ENCODE data around the gene AP2A1. TPM values are rescaled to one million over a fixed set of nuclear protein-coding genes. Genes with fewer than 3 reads are reported as not detected.

The AP2A1 gene
- total and polyA plus RNA-seq, 9 of the 15 experiments (the other 6 are each of a cell fraction or from before 2014, with no cell fraction given), result 0.55 to 150 (median 31.9) TPM

- ChIA-PET POLR2A (interaction anchor here (1.2 kb wide), 1 partner anchor 19 kb away, joined by 4 read pairs; no protein-coding TSS in a partner anchor), CTCF (ENCODE audit: low intra/inter-chr PET ratio) (no interaction called here)
- intact Hi-C loops (cut with micrococcal nuclease) (loop anchor here (2.0 kb wide), 1 partner anchor 27 kb away; the partner anchor contains the start of gene MED25), in situ Hi-C loops (cut with MboI) (no loop called here)
- 52% methylated on average over 3 of the region's 3 CpGs for WGBS (ENCODE audit: insufficient coverage, low coverage, missing lambda C conversion rate)
- no peak for FAIRE-seq
- H3K9me3 ChIP-seq (replicated peaks; ENCODE audit: control insufficient read depth, insufficient read depth, low read depth, low read length), result 0 out of 2 replicates have a peak, but pooled peaks cover 6% of the 10 kb centered on the region
- peaks cover 28 to 31% of the 10 kb centered on the region in 2 experiments for H3K4me1 ChIP-seq (replicated peaks in 1 of 2; ENCODE audit: control insufficient read depth in 2 of 2, insufficient read depth in 2 of 2, low read length in 2 of 2)
- no peak overlapping the region for H3K4me2 ChIP-seq (ENCODE audit: insufficient read depth, low read length)
- no peak overlapping the region for H2AFZ ChIP-seq (ENCODE audit: low read depth, low read length)
- H4K20me1 ChIP-seq (replicated peaks; ENCODE audit: control insufficient read depth, insufficient read depth, low read length), result no peaks in the 10 kb centered on the region
- ATAC-seq, result no peak
- H3K9me1 ChIP-seq (ENCODE audit: control insufficient read depth, insufficient read depth, low read length), result peaks cover 3% of the 10 kb centered on the region
- H3K36me3 ChIP-seq (ENCODE audit: control insufficient read depth, insufficient read depth, low read length), result peaks cover 9% of the 10 kb centered on the region; the same call in 2 of the 3 replicates
- H3K27me3 ChIP-seq (ENCODE audit: control insufficient read depth in 2 of 2, insufficient read depth in 2 of 2, low read length in 2 of 2), result no peaks in the 10 kb centered on the region
- no peak overlapping the region for H3K9ac ChIP-seq (ENCODE audit: insufficient read depth in 1 of 2, low read depth in 2 of 2, low read length in 2 of 2)
- peaks cover 18% of the 10 kb centered on the region for H3K79me2 ChIP-seq (ENCODE audit: control insufficient read depth, insufficient read depth, low read length)
- TF ChIP-seq SNAPC5 (CRISPR knock-in tag; IDR thresholded peaks at IDR 0.05) (no peak), GTF2E2 (tag; IDR thresholded peaks at IDR 0.05) (no peak), SFPQ (IDR thresholded peaks at IDR 0.05; ENCODE audit: low read depth, low read length) (no peak), RAD21 (CRISPR knock-in tag; conservative IDR thresholded peaks at IDR 0.05 in 1 of 2, IDR thresholded peaks at IDR 0.05 in 1 of 2) (0 out of 4 replicates have a peak, but pooled peaks of 1 of the 2 experiments have one; percentile 4), RBM39 (optimal IDR thresholded peaks at IDR 0.05; ENCODE audit: low read depth, low read length) (no peak), COPS2 (conservative IDR thresholded peaks at IDR 0.05) (no peak), NFIC (IDR thresholded peaks at IDR 0.05) (0 out of 2 replicates have a peak, but pooled peaks have one; percentile 15)
- no peak overlapping the region for H3K4me3 ChIP-seq
- no peak for DNase-seq (ENCODE audit: extremely low read depth in 1 of 4, low spot score in 3 of 4)
- BruUV-seq (replicated peaks), result no TSS peak
- no peak overlapping the region for H3K27ac ChIP-seq (ENCODE audit: extremely low read depth, low read depth, low read length)
Measured at GRCh38 chr19:49845414-49845813, 78.6 kb downstream of the AP2A1 start.
